Lower lobe of right lung (tissue), 2 donors: ENCODE results near the gene ORMDL3. TPM values are rescaled to one million over a fixed set of nuclear protein-coding genes. Genes with fewer than 3 reads are reported as not detected.
"Not testable (repeated sequence)": the region's sequence is repeated elsewhere in the genome, so short reads cannot be mapped to it uniquely, and the experiment has no call there.

Experiments used
- ATAC-seq, 2 donors: fragments of 200-7000 bp; cut with Tn5 transposase; one replicate each; pipeline ENCODE4 v1.9.1; 2020 to 2022; ENCODE audit warnings: mild to moderate bottlenecking in 2 of 2, moderate library complexity in 2 of 2
- DNase-seq: peaks from one replicate; pipeline ENCODE4 v3.0.0-alpha.2; 2020
- H3K27ac ChIP-seq: fragments of 200-600 bp; one replicate; pipeline ENCODE4 v1.8.0; 2022
- H3K27me3 ChIP-seq: fragments of 200-600 bp; one replicate; pipeline ENCODE4 v1.8.0; 2022; ENCODE audit warnings: low read depth
- H3K36me3 ChIP-seq: fragments of 200-600 bp; one replicate; pipeline ENCODE4 v1.8.0; 2022; ENCODE audit warnings: mild to moderate bottlenecking
- H3K4me1 ChIP-seq: fragments of 200-600 bp; one replicate; pipeline ENCODE4 v1.8.0; 2022
- H3K4me3 ChIP-seq: fragments of 200-600 bp; one replicate; pipeline ENCODE4 v1.8.0; 2022; ENCODE audit warnings: mild to moderate bottlenecking
- H3K9me3 ChIP-seq: fragments of 200-600 bp; one replicate; pipeline ENCODE4 v1.8.0; 2022
- CTCF ChIP-seq: fragments of 200-600 bp; IDR thresholded peaks from one replicate; pipeline ENCODE4 v1.8.0; 2022; ENCODE audit warnings: antibody characterized with exemption, mild to moderate bottlenecking
- intact Hi-C: fragments of 100-400 bp; cut with DNase I; formaldehyde crosslinking; loops from one replicate; pipeline ENCODE4 v1.11.0; 2022
- total RNA-seq: library from RNA; stranded (reverse); fragmentation: NEBNext Ultra II Directional; extraction: Animal tissue kit (Norgen Biotek cat#: 25700); gene quantifications from one replicate; pipeline ENCODE4 v1.2.1, GENCODE V29; 2021
- donor health status: DM: no; HTN: yes; CAD: no; lungs with severe emphysema.

ORMDL3 gene
- total RNA-seq, 1 donor from 2014 or later: 61.3 TPM

GRCh38 chr17:39949028-39949427 is 21.6 kb upstream of the ORMDL3 start:
- Histone ChIP-seq H3K27me3 (no peaks in the 10 kb centered on the region), H3K4me1 (peaks cover 7% of the 10 kb centered on the region), H3K36me3 (no peaks in the 10 kb centered on the region), H3K9me3 (no peaks in the 10 kb centered on the region), H3K27ac (peak overlapping the region; percentile 64), H3K4me3 (no peak overlapping the region)
- TF ChIP-seq CTCF: no peak
- intact Hi-C loops: no loop called here
- DNase-seq (no peak), ATAC-seq (peak in 1 of 2 donors; percentile 15)

GRCh38 chr17:39948489-39948828 is 21.1 kb upstream of the ORMDL3 start:
- H3K36me3 ChIP-seq, H3K27me3 ChIP-seq, intact Hi-C loops, H3K4me3 ChIP-seq, ATAC-seq, H3K9me3 ChIP-seq, DNase-seq, H3K4me1 ChIP-seq: not testable (repeated sequence)
- H3K27ac ChIP-seq: peak overlapping the region; percentile 64

GRCh38 chr17:39946551-39947330 is 19.3 kb upstream of the ORMDL3 start:
- intact Hi-C loops: no loop called here
- no peak overlapping the region for H3K27ac ChIP-seq
- H3K4me1 ChIP-seq: no peaks in the 10 kb centered on the region
- DNase-seq (no peak), ATAC-seq (no peak)
- H3K27me3 ChIP-seq: no peaks in the 10 kb centered on the region
- no peaks in the 10 kb centered on the region for H3K36me3 ChIP-seq
- no peak for TF ChIP-seq CTCF
- H3K4me3 ChIP-seq: no peak overlapping the region
- H3K9me3 ChIP-seq: no peaks in the 10 kb centered on the region

GRCh38 chr17:39944393-39944711 is 17.0 kb upstream of the ORMDL3 start:
- H3K36me3 ChIP-seq: no peaks in the 10 kb centered on the region
- no peaks in the 10 kb centered on the region for H3K4me1 ChIP-seq
- no peak overlapping the region for H3K27ac ChIP-seq
- H3K9me3 ChIP-seq: no peaks in the 10 kb centered on the region
- H3K27me3 ChIP-seq: no peaks in the 10 kb centered on the region
- intact Hi-C loops: no loop called here
- no peak for TF ChIP-seq CTCF
- H3K4me3 ChIP-seq: no peak overlapping the region
- ATAC-seq: no peak
- DNase-seq: no peak

GRCh38 chr17:39943702-39944392 is 16.4 kb upstream of the ORMDL3 start:
- peak; percentile 10 to 38 for ATAC-seq
- H3K9me3 ChIP-seq: no peaks in the 10 kb centered on the region
- no peak overlapping the region for H3K4me3 ChIP-seq
- no peak overlapping the region for H3K27ac ChIP-seq
- DNase-seq: peak; percentile 58
- H3K4me1 ChIP-seq: no peaks in the 10 kb centered on the region
- H3K27me3 ChIP-seq: no peaks in the 10 kb centered on the region
- intact Hi-C loops: no loop called here
- no peak for TF ChIP-seq CTCF
- no peaks in the 10 kb centered on the region for H3K36me3 ChIP-seq
